Left lung (tissue), 10 donors: ENCODE measurements around the gene ELOVL2. TPM values are rescaled to one million over a fixed set of nuclear protein-coding genes. Genes with fewer than 3 reads are reported as not detected.

Experiments used
- ATAC-seq: fragments of 200-7000 bp; cut with Tn5 transposase; one replicate; pipeline ENCODE4 v1.9.1; 2020; ENCODE audit warnings: moderate library complexity
- DNase-seq, 4 donors: peaks; one replicate each; pipeline ENCODE4 v3.0.0-alpha.2; 2013 to 2020
- H3K27ac ChIP-seq, 2 donors: fragments of 200-600 bp; sonication (generic) in 1 of 2; one replicate each; pipeline versions ENCODE4 v1.5.0 to v1.8.0; 2020 to 2021
- H3K27me3 ChIP-seq, 2 donors: fragments of 200-600 bp; sonication (generic) in 1 of 2; one replicate each; pipeline versions ENCODE4 v1.5.0 to v1.8.0; 2020 to 2021
- H3K36me3 ChIP-seq, 2 donors: fragments of 200-600 bp; sonication (generic) in 1 of 2; one replicate each; pipeline versions ENCODE4 v1.5.0 to v1.8.0; 2020 to 2021
- H3K4me1 ChIP-seq, 2 donors: fragments of 200-600 bp; one replicate each; pipeline ENCODE4 v1.8.0; 2021
- H3K4me3 ChIP-seq, 2 donors: fragments of 200-600 bp; sonication (generic) in 1 of 2; one replicate each; pipeline versions ENCODE4 v1.5.0 to v1.8.0; 2020 to 2021; ENCODE audit warnings: mild to moderate bottlenecking in 1 of 2
- H3K9me3 ChIP-seq, 2 donors: fragments of 200-600 bp; sonication (generic) in 1 of 2; one replicate each; pipeline versions ENCODE4 v1.5.0 to v1.8.0; 2020 to 2021
- CTCF ChIP-seq, 2 donors: fragments of 200-600 bp; sonication (generic) in 1 of 2; IDR thresholded peaks; one replicate each; pipeline versions ENCODE4 v1.5.0 to v1.8.0; 2021; ENCODE audit warnings: antibody characterized with exemption in 2 of 2
- intact Hi-C, 2 donors: fragments of 100-400 bp; cut with DNase I; formaldehyde crosslinking; loops; one replicate each; pipeline versions ENCODE4 v1.11.2 to v1.14.2; 2022
- polyA plus RNA-seq, 6 donors: library from polyadenylated mRNA; unstranded; fragments of 120-200 nt; gene quantifications; one replicate each; pipeline ENCODE4 v1.2.1, GENCODE V29; 2013; ENCODE audit not compliant: insufficient read length in 6 of 6
- total RNA-seq, 2 donors: library from RNA; stranded (reverse); fragmentation: NEBNext Ultra II Directional; extraction: Animal tissue kit (Norgen Biotek cat#: 25700); gene quantifications; one replicate each; pipeline ENCODE4 v1.2.1, GENCODE V29; 2021
- donor health status: DM: no; HTN: yes; CAD: no.
- donor health status: DM: no; HTN: no; CAD: no.

Gene ELOVL2
- total and polyA plus RNA-seq, 8 donors = 0.09 to 6.5 (median 4.2) TPM

GRCh38 chr6:11039040-11039439 lies 5.1 kb downstream of the ELOVL2 start:
- H3K36me3 ChIP-seq = no peaks in the 10 kb centered on the region
- H3K27ac ChIP-seq = no peak overlapping the region
- intact Hi-C loops = no loop called here
- peaks cover 40 to 99% of the 10 kb centered on the region in 2 donors for H3K27me3 ChIP-seq
- DNase-seq (no peak), ATAC-seq (no peak)
- peaks cover 0 to 6% of the 10 kb centered on the region in 2 donors for H3K4me1 ChIP-seq
- no peak for TF ChIP-seq CTCF (IDR thresholded peaks at IDR 0.05)
- no peaks in the 10 kb centered on the region for H3K9me3 ChIP-seq
- H3K4me3 ChIP-seq = no peak overlapping the region

GRCh38 chr6:11036977-11037430 lies 7.1 kb downstream of the ELOVL2 start:
- no peaks in the 10 kb centered on the region for H3K4me1 ChIP-seq
- no peak for ATAC-seq
- H3K36me3 ChIP-seq = no peaks in the 10 kb centered on the region
- peaks cover 35 to 87% of the 10 kb centered on the region in 2 donors for H3K27me3 ChIP-seq
- no peak for TF ChIP-seq CTCF (IDR thresholded peaks at IDR 0.05)
- H3K4me3 ChIP-seq = no peak overlapping the region
- intact Hi-C loops = no loop called here
- H3K27ac ChIP-seq = no peak overlapping the region
- H3K9me3 ChIP-seq = no peaks in the 10 kb centered on the region
- DNase-seq = no peak

- no peak for DNase-seq
- TF ChIP-seq CTCF (IDR thresholded peaks at IDR 0.05) = no peak
Measured at GRCh38 chr6:11036351-11036740, 7.8 kb downstream of the ELOVL2 start.

GRCh38 chr6:11035616-11036350 lies 8.3 kb downstream of the ELOVL2 start:
- DNase-seq (no peak), ATAC-seq (no peak)
- intact Hi-C loops = no loop called here

More at GRCh38 chr6:11036351-11036740, 7.8 kb downstream of the ELOVL2 start:
- H3K36me3 ChIP-seq = no peaks in the 10 kb centered on the region
- intact Hi-C loops = no loop called here
- no peak for ATAC-seq
- H3K9me3 ChIP-seq = no peaks in the 10 kb centered on the region
- peaks cover 28 to 80% of the 10 kb centered on the region in 2 donors for H3K27me3 ChIP-seq
- no peaks in the 10 kb centered on the region for H3K4me1 ChIP-seq
- no peak overlapping the region for H3K27ac ChIP-seq
- H3K4me3 ChIP-seq = no peak overlapping the region

More at GRCh38 chr6:11035616-11036350, 8.3 kb downstream of the ELOVL2 start:
- Histone ChIP-seq H3K9me3 (no peaks in the 10 kb centered on the region), H3K27me3 (peaks cover 26 to 75% of the 10 kb centered on the region in 2 donors), H3K27ac (no peak overlapping the region), H3K4me1 (no peaks in the 10 kb centered on the region), H3K36me3 (no peaks in the 10 kb centered on the region), H3K4me3 (no peak overlapping the region)
- no peak for TF ChIP-seq CTCF (IDR thresholded peaks at IDR 0.05)
